Activated T-helper 2 cell treated with anti-CD3 and anti-CD28 coated beads, Interferon-gamma antibody, Interleukin-2, Interleukin-4, amounts not matched to agents 10 μg/mL and 5 μg/mL and 100 μg/mL, durations not matched to agents 14 hours and 24 hours and 36 hours (primary cell): ENCODE measurements around the gene DNAJB13. TPM values are rescaled to one million over a fixed set of nuclear protein-coding genes. Genes with fewer than 3 reads are reported as not detected.

Experiments
- DNase-seq: peaks from one replicate; pipeline ENCODE4 v3.0.0; 2021; ENCODE audit warnings: low spot score
- H3K27ac Mint-ChIP-seq: one replicate; pipeline ENCODE4 v1.8.0; 2021; ENCODE audit warnings: mixed read lengths
- H3K27me3 Mint-ChIP-seq: one replicate; pipeline ENCODE4 v1.8.0; 2021; ENCODE audit warnings: low read depth, mixed read lengths
- H3K36me3 Mint-ChIP-seq: one replicate; pipeline ENCODE4 v1.8.0; 2021; ENCODE audit warnings: low read depth, mixed read lengths
- H3K4me1 Mint-ChIP-seq: one replicate; pipeline ENCODE4 v1.8.0; 2021; ENCODE audit warnings: low read depth, mixed read lengths
- H3K4me3 Mint-ChIP-seq: one replicate; pipeline ENCODE4 v1.8.0; 2021; ENCODE audit warnings: low read depth, mild to moderate bottlenecking, moderate library complexity, mixed read lengths
- H3K9me3 Mint-ChIP-seq: one replicate; pipeline ENCODE4 v1.8.0; 2021; ENCODE audit warnings: mixed read lengths
- intact Hi-C: fragments of 100-400 bp; cut with micrococcal nuclease; formaldehyde crosslinking; loops from one replicate; pipeline ENCODE4 v1.15.1; 2023
- total RNA-seq: library from RNA; stranded (reverse); gene quantifications from 2 replicates; pipeline ENCODE4 v1.2.3, GENCODE V29; 2022

The DNAJB13 gene
- total RNA-seq, 1 donor from 2014 or later: 0.52 TPM

GRCh38 chr11:74019860-74020259 lies 69.0 kb downstream of the DNAJB13 start:
- peak overlapping the region; percentile 18 for H3K4me3 Mint-ChIP-seq
- H3K36me3 Mint-ChIP-seq: peaks cover 39% of the 10 kb centered on the region
- no peaks in the 10 kb centered on the region for H3K27me3 Mint-ChIP-seq
- DNase-seq: no peak
- intact Hi-C loops: loop anchor here (1.0 to 10.0 kb wide), 7 partner anchors 9 to 385 kb away; partner anchors contain the start of genes C2CD3, COA4, PAAF1 and PPME1
- H3K27ac Mint-ChIP-seq: no peak overlapping the region
- peaks cover 43% of the 10 kb centered on the region for H3K4me1 Mint-ChIP-seq
- no peaks in the 10 kb centered on the region for H3K9me3 Mint-ChIP-seq

Other genes with a start within 250 kb of the DNAJB13 start
- 74.6 and 89.5 TPM in 2 replicates for gene RAB6A, start 190.0 kb upstream of the DNAJB13 start, total RNA-seq
- 63.1 and 67.1 TPM in 2 replicates for gene MRPL48, start 163.2 kb upstream of the DNAJB13 start, total RNA-seq
- gene COA4, start 74.2 kb upstream of the DNAJB13 start, total RNA-seq: 90.2 and 99.9 TPM in 2 replicates
- gene PAAF1, start 74.0 kb upstream of the DNAJB13 start, total RNA-seq: 25.4 and 28.7 TPM in 2 replicates
- 429 and 437 TPM in 2 replicates for gene UCP2, start 31.8 kb downstream of the DNAJB13 start, total RNA-seq
- gene UCP3, start 58.1 kb downstream of the DNAJB13 start, total RNA-seq: 2.0 and 2.6 TPM in 2 replicates
- gene C2CD3, start 220.0 kb downstream of the DNAJB13 start, total RNA-seq: 32.5 and 33.1 TPM in 2 replicates
- 67.1 and 67.5 TPM in 2 replicates for gene PPME1, start 220.3 kb downstream of the DNAJB13 start, total RNA-seq